HG02623 (cell line): ENCODE data around the gene TIMM44.
"Not testable (repeated sequence)": the region's sequence is repeated elsewhere in the genome, so short reads cannot be mapped to it uniquely, and the experiment has no call there.

Source experiments
- ATAC-seq: cut with Tn5 transposase; IDR thresholded peaks from one replicate; pipeline ENCODE4 v1.9.1; 2021; ENCODE audit warnings: moderate library complexity; ENCODE audit not compliant: unreplicated experiment

TIMM44 gene

DNA sequence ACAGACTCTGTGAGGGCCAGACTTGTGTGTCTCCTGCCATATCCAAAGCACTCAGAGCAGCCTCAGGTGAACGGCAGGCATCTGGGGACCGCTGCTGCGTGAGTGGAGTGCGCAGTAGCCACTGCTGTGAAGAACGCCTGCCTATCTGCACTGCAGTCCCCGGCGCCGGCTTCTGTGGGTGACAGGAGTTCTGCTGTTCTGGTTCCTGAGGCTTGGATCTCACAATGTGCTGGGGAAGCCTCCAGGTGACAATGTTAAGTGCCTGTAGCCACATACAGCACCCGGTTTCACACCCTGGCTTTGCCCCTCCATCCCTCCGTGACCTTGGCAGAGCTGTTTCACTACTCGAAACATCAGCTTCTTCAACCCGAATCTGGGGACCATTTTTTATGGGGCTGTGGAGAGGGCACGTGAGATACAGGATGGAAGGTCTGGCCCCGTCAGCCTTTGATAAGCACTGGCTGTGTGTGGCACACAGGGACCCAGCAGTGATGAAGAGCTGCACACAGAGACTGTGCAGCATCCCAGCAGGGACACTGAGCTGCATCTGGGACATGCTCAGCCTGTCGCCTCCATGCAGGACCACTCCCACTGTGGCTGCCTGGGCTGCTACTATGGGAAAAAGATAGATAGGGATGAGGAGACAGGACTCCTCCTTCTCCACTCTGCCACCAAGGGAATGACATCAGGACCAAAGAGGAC lies 33.7 kb upstream of the TIMM44 start:
- ATAC-seq: no peak

DNA sequence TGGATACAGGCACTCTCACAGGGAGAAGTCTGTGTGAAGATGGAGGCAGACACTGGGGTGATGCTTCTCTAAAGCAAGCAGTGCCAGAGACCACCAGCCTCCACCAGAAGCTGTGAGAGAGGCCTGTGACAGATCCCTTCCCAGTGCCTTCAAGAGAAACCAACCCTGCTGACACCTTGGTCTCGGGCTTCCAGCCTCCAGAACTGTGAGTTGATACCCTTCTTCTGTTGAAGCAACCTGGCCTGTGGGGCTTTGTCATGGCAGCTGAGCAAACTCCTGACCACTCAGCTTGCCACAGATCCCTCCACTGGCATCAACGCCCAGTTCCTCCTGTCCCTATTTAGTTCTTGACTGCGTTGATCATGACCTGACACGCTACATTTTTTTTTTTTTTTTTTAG lies 33.0 kb upstream of the TIMM44 start:
- no peak for ATAC-seq

DNA sequence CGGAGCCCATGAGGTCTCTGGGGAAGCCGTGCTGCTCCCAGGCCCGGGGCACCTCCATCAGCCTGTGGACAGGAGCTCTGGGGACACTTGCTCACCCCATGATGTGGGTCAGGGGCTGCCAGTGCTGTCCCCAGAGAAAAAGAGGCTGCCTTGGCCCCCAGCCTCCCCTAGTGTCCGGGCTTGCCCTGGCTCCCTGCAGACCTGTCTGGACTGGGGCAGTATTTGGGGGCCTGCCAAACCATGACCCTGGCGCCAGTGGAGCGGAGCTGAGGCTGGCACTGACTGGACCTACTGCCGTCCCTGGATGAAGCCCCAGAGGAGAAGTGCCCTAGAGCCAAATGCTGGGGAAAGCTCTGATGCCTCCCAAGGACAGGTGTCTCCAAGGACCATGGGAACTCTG lies 31.6 kb upstream of the TIMM44 start:
- ATAC-seq: no peak

DNA sequence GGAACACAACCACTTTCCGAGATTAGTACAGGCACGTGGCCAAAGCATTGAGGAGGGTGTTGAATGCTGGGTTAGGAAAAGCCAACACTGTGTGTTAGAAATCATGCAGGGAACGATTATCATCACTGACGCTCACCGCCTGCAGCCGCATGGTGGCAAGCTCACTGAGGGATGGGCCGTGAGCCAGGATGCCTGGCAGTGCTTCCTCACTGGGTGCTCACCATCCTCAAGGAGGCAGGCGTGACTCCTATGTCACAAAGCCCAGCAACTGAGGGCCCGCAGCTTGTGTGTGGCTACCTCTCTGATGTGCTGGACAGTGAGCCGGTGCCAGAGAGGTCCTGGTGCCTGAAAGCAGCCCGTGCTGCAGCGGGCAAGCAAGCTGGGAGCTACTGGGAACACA lies 30.4 kb upstream of the TIMM44 start:
- ATAC-seq: no peak

DNA sequence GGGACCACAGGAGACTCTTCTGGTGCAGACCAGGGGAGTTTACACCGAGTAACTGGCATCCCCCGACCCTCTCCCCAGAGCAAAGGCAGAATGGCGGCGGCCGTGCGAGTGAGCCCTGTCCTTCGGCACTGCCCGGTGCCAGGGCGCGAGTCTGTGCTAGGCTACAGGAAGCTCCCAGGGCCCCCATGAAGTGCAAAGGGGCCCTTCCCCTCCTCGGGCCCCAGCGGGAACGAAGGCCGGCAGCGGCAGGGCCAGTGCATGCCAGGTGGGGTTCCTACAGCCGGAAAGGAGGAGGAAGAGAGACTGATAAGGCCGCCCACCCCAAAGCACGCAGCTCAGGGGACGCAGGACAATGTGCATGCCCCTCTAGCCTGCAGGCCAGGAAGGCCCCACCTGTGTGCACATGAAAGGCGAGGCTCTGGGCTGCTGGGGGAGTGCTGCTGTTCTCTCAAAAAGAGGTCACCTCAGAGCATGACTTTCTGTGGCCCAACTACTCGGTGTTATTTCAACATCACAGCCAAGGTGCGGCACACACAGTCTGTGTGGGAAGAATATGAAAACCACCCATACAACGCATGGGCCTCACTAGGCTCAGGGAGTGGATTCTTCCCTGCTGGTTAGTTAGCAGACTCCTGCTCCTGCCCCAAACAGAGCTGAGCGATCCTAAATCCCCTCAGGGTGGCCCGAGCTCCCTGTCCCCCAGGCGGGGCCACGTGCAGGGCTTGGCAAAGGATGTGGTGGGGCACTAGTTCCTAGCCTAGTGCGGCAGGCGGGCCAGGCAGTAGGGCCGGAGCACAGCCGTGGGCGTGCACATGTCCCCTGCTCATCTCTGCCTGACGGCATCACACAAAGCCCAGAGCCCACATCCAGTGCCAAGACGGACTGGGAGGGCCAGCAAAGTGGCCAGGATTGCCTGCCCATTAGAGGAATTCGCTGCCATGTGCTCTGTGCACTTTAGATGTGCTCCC lies 28.4 kb upstream of the TIMM44 start:
- ATAC-seq: no peak

DNA sequence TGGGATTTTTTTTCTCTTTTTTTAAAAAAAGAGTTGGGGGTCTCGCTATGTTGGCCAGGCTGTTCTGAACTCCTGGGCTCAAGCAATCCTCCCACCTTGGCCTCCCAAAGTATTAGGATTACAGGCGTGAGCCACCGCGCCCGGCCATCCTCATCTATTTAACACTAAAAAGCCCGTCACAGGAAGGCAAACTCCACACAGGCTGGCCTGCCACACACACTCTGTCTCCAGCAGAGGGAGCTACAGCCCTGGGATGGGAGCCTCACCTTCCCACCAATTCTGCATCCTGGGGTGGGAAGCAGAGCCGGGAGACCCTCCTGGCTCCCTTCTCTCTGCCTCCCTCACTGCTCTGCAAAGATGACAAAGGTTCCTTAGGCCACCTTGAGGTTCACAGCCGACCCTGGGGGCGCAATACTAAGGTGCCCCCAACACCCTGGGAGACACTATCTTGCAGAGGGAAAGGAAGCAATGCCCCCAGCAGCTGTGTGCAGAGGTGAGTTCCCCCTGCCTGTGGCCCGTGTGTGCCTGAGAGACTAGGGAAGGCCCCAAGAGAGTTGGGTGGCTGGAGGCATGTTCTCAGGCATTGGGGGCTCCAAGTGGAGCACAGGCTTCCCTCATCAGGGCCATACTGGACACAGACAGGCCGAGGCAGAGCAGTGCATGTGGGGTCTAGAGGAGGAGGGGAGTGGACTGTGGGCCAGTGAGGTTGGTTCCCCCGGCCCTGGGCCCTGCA lies 27.4 kb upstream of the TIMM44 start:
- ATAC-seq: no peak

DNA sequence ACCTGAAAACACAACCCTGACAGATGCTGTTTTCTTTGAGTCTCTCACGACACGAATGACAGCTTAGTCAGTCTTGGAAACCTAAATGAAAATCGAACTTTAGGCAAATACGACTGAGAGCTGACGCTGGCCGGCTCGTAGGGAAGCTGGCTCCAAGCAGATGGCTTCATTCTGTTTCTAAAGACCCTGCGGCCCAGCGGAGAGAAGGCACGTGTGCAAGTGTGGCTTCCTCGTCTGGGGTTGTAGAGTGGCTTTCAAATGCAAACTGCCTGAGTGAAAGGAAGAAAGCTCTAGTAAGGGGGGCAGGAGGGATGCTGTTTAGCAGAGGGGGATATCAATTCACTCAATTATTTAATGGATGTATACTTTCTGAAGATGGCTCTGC lies 26.1 kb upstream of the TIMM44 start:
- no peak for ATAC-seq

DNA sequence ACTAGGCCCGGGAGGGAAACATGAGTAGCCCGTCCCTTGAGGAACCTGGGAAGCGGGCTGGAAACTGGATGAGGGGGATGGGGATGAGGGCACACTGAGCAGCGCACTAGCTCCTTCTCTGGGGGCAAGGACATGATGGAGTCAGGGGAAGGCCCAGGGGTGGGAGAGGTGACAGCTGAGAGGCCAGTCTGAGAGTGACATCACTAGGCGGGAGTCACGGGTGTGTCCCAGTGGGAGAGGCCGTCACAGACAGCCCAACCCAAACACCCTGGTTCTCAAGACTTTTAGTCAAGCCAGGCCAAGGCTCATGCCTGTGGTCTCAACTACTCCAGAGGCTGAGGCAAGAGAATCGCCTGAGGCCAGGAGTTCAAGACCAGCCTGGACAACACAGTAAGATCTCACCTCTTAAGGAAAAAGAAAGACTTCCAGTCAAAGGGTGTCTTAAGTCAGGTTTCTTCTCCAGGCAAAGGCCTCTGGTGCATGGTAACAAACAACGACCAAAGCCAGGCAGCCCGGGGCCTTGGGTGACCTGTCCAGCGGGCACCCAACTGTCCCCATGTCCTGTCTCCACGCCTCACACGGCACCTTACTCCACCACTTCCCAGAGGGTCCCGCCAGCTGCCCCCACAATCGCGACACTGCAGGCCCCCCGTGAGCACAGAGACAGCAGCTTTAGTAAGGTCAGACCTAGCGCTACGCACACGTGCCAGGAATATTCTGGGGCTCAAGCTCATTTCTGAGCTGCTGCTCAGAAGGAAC lies 25.5 kb upstream of the TIMM44 start:
- no peak for ATAC-seq

DNA sequence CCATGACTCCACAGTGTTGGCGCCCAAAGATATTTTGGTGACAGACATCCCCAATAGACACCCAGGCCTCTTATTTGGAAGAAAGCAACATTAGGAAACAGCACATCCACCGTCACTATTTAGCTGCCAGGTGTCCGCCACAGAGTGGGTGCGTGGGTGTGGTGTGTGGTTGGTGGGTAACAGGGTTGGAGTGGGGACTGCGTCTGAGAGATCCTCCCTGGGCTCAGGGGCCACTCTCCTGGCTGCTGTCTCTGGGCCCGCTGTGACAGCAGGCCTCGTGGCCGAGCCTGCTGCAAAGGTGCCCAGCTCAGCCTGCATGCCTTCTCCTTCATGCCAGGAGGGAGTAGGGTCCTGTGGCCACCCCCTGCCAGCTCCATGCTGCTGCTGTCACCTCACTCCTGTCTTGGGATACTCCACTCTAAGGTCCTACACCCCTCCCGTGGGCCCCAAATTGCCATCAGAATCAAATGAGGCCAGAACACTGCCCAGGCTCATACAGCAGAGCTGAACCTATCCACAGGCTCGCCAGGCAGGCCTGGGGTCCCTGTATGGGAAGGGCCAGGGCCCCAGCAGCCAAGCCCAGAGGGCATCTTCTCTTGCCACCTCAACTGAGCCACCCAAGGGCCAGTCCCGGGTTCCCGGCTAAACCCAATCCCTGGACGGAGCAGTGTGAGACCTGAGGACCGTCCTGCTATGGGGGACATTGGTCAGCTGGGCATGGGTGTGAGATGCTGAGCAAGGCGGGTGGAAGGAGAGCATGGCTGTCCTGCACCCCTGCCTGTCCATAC lies 24.7 kb upstream of the TIMM44 start:
- no peak for ATAC-seq

DNA sequence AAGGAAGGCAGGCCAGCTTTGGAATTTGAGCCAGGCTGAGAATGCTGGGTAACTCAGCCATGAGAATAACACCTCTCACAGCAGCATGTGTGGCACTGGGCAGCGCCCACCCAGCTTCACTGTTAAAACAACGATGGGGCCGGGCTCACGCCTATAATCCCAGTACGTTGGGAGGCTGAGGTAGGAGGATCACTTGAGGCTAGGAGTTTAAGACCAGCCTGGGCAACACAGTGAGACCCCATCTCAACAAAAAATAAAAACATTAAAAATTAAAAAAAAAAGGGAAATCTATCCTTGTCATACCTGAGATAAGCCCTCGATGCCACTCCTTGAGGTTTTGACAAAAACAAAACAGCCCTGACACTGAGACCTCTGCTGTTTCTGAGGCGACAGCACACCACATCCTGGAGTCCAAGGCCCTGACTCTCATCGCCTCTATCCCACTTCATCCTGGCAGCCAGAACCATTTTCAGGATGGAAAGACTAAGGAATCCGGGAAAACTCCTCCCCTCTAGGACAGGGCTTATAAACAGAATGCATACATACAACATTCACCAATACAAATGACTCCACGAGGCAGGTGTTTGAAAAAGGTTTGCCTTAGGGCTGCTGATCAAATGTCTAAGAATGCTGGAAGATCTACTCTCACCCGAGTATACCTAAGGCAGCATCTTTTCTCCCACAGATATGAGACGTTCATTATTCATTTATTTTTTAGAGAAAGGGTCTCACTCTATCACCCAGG lies 22.6 kb upstream of the TIMM44 start:
- no peak for ATAC-seq

DNA sequence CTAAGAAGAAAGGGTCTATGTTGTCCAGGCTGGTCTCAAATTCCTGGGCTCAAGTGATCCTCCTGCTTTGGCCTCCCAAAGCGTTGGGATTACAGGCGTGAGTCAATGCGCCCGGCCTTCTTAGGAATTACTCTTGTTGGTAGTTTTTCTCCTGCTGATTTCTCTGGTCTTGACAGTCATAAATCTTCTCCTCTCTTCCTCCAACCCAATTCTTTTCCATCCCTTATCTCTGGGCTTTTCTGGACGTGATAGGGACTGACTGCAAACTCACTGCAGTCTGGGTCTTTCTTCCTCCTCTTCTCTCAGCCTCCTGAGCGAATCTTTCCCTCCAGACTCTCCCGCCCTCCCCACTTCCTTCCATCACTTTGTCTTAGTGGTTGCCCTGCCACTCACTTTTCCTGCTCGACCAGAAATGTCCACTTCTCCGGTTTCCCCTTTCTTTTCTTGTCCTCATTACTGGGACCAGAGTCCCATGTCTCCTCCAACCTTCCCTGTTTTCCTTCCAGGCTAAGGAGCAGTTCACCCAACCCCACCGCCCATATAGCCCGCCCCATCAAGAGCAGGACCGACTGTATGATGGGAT lies 21.9 kb upstream of the TIMM44 start:
- ATAC-seq: no peak

DNA sequence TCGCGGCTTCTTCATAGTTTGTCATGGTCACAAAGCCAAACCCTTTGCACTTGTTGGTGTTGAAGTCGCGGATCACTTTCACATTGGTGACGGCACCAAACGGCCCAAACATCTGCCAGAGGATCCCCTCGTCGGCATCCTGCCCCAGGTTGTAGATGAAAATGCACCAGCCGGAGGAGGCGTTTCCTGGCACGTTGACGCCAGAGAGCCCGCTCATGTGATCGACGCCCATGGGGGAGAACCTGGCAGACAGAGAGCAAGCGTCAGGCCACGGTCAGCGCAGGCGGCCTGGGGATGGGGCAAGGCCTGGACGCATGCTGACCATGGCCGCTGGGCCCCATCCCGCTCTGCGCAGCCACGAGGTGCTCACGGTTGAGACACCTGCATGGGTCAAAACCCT lies 20.1 kb upstream of the TIMM44 start:
- ATAC-seq: no peak

DNA sequence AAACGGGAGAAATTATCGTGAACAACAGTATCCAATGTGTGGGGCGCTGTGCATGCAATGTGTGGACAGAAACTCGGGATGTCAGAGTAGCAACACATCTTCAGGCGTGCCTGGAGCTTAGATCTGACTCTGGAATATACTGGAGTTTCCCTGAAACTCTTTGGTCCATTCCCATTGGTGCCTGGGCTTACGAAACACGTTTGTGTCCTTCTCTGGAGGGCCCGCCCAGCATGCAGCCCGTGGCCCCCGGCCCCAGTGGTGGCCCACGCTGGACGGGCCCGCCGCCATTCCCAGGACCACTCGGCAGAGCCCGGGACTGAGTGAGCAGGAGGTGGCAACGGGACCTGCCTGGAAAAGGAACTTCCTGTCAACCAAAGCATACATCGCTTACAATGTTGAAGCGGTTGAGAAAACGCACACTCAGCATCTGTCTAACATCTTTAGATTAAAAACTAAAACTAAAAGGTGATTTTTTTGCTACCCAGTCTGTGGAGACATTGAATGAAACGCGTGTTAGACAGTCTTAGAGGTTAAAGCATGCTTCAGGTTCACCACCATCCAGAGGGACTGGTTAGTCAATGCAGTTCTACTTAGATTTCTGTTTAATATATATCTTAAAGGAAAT lies 19.3 kb upstream of the TIMM44 start:
- no peak for ATAC-seq

DNA sequence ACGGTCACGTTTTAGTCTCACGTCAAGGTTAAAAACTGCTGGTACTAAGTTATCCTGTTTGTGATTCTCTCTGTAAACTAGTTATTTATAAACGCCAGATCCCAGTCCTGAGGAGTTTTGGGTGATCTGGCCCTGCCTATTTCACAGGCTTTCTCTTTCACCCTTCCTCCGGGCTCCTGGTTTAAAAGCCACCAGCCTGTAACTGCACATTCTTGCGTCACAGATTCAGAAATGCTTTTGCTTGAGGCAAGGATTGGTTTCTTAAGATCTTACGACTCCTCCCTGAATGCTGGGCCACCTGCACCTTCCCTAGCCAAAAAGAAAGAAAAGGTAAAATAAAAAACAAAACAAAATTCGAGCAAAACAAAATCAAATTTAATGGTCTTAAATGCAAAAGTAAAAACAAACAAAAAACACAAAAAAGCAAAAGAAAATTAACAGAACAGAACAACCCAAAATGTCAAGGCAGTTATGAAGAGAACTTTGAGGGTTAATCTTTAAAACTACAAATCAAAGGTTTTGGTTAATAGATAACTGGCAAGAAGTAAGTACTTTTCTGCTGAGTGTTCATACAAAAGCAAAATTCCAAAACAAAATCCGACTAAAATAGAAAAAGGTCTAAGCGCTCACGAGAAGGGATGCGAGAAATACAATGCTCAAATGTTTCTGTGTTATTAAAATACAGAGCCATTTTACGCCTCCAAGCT lies 18.6 kb upstream of the TIMM44 start:
- no peak for ATAC-seq

DNA sequence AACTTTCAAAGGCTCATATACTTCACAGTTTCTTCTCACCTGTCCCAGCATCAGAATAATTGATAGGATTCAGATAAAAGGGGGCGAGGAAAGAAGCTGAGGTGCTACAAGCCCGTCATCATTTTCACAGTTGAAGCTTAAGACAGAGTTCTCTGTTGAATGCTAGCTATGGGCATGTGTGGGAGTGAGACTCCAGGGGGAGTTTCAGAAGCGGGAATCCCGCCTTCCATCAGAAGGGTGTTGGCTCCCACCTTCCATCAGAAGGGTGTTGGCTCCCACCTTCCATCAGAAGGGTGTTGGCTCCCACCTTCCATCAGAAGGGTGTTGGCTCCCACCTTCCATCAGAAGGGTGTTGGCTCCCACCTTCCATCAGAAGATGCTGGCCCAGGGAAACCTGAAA lies 17.6 kb upstream of the TIMM44 start:
- ATAC-seq: not testable (repeated sequence)

DNA sequence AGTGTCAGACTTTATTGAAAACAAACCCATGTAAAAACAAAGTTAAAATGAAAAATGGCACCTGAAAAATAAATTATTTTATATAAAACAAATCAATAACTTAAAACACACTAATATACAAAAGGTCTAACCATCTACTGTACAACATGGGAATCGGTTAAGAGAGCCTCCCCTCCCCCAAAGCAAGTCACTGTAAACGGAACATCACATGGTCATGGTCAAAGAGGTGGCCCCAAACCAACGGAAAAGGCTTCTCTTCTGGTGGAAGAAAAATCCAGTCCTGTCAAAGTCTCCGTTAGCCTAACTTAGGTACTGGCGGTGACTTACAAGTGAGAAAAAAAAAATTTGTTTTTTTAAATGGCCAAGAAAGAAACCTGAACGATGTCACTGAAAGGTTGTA lies 15.7 kb upstream of the TIMM44 start:
- ATAC-seq: no peak

DNA sequence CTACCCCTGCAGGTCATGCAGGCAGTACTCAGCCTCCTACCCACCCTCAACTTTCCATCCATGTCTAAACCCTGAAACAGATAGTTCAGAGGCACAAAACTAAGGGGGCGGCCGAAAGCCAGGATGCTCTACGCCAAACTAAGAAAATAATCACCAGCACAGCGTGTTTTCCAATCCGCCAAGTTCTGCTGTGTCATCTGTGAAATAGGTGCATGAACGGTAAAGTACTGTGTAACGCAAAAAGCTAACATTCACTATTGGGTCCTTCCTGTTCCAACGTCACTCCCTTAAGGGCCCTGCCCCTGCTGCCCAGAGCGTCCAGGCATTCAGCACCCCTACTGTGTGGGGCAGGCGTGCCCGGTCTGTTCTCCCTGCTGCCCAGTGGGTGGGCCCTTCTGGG lies 12.2 kb upstream of the TIMM44 start:
- no peak for ATAC-seq

DNA sequence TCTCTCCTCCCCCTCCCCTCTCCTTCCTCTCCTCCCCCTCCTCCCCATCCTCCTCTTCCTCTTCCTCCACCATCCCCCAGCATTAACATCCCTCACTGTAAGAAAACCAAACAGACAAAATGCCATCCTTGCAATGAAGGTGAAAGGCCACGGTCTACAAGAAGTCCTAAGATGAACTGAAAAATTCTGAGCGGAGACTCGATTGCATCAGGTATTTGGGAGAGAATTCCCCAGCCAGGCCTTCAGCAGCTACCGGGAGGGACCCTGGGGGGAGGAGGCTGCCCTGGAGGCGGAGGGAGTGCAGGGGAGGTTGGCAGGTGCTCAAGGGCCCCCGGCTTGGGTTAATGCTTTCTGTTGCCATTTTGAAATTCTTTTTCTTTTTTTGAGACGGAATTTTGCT lies 10.1 kb upstream of the TIMM44 start:
- no peak for ATAC-seq
